HepG2 (cell line): ENCODE measurements around the gene KANSL1. TPM values are rescaled to one million over a fixed set of nuclear protein-coding genes. Genes with fewer than 3 reads are reported as not detected.

Experiments used
- AHR ChIP-seq: IDR thresholded peaks from 2 replicates; pipeline ENCODE4 v1.6.1; 2018; ENCODE audit warnings: missing genetic modification reagents, missing compliant biosample characterization
- IRF1 ChIP-seq: sonication (generic); formaldehyde crosslinking; IDR thresholded peaks from 2 replicates; pipeline ENCODE4 v1.4.0; 2020; ENCODE audit warnings: low read depth, mild to moderate bottlenecking, missing genetic modification reagents
- MAZ ChIP-seq, 2 experiments: sonication (generic) in 1 of 2; formaldehyde crosslinking in 1 of 2; IDR thresholded peaks; 2 replicates each; pipeline versions ENCODE4 v1.5.0 to v1.6.1; 2012 to 2020; ENCODE audit warnings: low read depth in 2 of 2, mild to moderate bottlenecking in 2 of 2, borderline replicate concordance in 1 of 2, improper control_type of control experiment in 1 of 2, low read length in 1 of 2, missing genetic modification reagents in 1 of 2, moderate library complexity in 1 of 2
- MED8 ChIP-seq: sonication (generic); formaldehyde crosslinking; IDR thresholded peaks from 2 replicates; pipeline ENCODE4 v1.8.1; 2023; ENCODE audit warnings: mild to moderate bottlenecking, missing genetic modification reagents; ENCODE audit not compliant: insufficient replicate concordance
- YY1 ChIP-seq: IDR thresholded peaks from 2 replicates; pipeline ENCODE4 v1.6.1; 2011; ENCODE audit warnings: low read length, low read depth, moderate library complexity, mild to moderate bottlenecking; ENCODE audit not compliant: insufficient read depth, insufficient replicate concordance
- ZNF160 ChIP-seq: sonication (generic); formaldehyde crosslinking; IDR thresholded peaks from 2 replicates; pipeline ENCODE4 v1.8.0; 2022; ENCODE audit warnings: mild to moderate bottlenecking, inconsistent platforms, missing genetic modification reagents
- ZNF598 ChIP-seq: sonication (generic); formaldehyde crosslinking; IDR thresholded peaks from 2 replicates; pipeline ENCODE4 v1.5.1; 2020; ENCODE audit warnings: mild to moderate bottlenecking, missing genetic modification reagents, borderline replicate concordance
- ZNF770 ChIP-seq: sonication (generic); formaldehyde crosslinking; IDR thresholded peaks from 2 replicates; pipeline ENCODE4 v1.5.0; 2020; ENCODE audit warnings: mild to moderate bottlenecking, missing genetic modification reagents
- polyA plus RNA-seq, 8 experiments: library from polyadenylated mRNA; depleted of rRNA in 3 of 8; stranded (reverse) in 7 of 8; unstranded in 1 of 8; fragments of >200 nt; fragmentation: Illumina TruSeq in 4 of 8; extraction: Trizol in 4 of 8; gene quantifications; 2 replicates each; pipeline versions ENCODE4 v1.2.1 to v1.2.3, GENCODE V29; 2011 to 2016; ENCODE audit warnings: low read depth in 4 of 8, missing spikeins in 1 of 8, mixed read lengths in 1 of 8; ENCODE audit not compliant: insufficient read depth in 1 of 8
- total RNA-seq, 5 experiments: library from RNA; depleted of rRNA; stranded (reverse); fragments of >200 nt; fragmentation: Illumina TruSeq; extraction: Trizol; gene quantifications; 2 replicates each; pipeline ENCODE4 v1.2.3, GENCODE V29; 2016; ENCODE audit warnings: low read depth in 1 of 5
- TF ChIP-seq, protein P1 (sequence below): sonication (generic); formaldehyde crosslinking; IDR thresholded peaks from 2 replicates; pipeline ENCODE4 v1.4.0; 2020; ENCODE audit warnings: mild to moderate bottlenecking, missing genetic modification reagents
- TF ChIP-seq, protein P2 (sequence below): sonication (generic); formaldehyde crosslinking; IDR thresholded peaks from 2 replicates; pipeline ENCODE4 v1.8.0; 2023; ENCODE audit warnings: mild to moderate bottlenecking, missing genetic modification reagents
- TF ChIP-seq, protein P3 (sequence below): sonication (generic); formaldehyde crosslinking; IDR thresholded peaks from 2 replicates; pipeline ENCODE4 v1.4.0; 2020; ENCODE audit warnings: missing genetic modification reagents, borderline replicate concordance

The KANSL1 gene
- total and polyA plus RNA-seq, 2 of the 13 experiments (the other 11 are each of a cell fraction or from before 2014, with no cell fraction given): 24.0 to 59.6 TPM

DNA sequence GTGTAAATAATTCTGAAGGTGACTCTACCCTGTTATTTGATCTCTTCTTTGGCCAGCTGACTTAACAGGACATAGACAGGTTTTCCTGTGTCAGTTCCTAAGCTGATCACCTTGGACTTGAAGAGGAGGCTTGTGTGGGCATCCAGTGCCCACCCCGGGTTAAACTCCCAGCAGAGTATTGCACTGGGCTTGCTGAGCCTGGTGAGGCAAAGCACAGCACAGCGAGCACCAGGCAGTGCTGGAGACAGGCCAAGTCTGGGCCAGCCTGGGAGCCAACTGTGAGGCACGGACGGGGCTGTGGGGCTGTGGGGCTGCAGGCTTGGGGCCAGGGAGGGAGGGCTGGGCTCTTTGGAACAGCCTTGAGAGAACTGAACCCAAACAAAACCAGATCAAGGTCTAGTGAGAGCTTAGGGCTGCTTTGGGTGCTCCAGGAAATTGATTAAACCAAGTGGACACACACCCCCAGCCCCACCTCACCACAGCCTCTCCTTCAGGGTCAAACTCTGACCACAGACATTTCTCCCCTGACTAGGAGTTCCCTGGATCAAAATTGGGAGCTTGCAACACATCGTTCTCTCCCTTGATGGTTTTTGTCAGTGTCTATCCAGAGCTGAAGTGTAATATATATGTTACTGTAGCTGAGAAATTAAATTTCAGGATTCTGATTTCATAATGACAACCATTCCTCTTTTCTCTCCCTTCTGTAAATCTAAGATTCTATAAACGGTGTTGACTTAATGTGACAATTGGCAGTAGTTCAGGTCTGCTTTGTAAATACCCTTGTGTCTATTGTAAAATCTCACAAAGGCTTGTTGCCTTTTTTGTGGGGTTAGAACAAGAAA, 189.1 kb downstream of the KANSL1 start (continued):
- TF ChIP-seq, protein P1, sequence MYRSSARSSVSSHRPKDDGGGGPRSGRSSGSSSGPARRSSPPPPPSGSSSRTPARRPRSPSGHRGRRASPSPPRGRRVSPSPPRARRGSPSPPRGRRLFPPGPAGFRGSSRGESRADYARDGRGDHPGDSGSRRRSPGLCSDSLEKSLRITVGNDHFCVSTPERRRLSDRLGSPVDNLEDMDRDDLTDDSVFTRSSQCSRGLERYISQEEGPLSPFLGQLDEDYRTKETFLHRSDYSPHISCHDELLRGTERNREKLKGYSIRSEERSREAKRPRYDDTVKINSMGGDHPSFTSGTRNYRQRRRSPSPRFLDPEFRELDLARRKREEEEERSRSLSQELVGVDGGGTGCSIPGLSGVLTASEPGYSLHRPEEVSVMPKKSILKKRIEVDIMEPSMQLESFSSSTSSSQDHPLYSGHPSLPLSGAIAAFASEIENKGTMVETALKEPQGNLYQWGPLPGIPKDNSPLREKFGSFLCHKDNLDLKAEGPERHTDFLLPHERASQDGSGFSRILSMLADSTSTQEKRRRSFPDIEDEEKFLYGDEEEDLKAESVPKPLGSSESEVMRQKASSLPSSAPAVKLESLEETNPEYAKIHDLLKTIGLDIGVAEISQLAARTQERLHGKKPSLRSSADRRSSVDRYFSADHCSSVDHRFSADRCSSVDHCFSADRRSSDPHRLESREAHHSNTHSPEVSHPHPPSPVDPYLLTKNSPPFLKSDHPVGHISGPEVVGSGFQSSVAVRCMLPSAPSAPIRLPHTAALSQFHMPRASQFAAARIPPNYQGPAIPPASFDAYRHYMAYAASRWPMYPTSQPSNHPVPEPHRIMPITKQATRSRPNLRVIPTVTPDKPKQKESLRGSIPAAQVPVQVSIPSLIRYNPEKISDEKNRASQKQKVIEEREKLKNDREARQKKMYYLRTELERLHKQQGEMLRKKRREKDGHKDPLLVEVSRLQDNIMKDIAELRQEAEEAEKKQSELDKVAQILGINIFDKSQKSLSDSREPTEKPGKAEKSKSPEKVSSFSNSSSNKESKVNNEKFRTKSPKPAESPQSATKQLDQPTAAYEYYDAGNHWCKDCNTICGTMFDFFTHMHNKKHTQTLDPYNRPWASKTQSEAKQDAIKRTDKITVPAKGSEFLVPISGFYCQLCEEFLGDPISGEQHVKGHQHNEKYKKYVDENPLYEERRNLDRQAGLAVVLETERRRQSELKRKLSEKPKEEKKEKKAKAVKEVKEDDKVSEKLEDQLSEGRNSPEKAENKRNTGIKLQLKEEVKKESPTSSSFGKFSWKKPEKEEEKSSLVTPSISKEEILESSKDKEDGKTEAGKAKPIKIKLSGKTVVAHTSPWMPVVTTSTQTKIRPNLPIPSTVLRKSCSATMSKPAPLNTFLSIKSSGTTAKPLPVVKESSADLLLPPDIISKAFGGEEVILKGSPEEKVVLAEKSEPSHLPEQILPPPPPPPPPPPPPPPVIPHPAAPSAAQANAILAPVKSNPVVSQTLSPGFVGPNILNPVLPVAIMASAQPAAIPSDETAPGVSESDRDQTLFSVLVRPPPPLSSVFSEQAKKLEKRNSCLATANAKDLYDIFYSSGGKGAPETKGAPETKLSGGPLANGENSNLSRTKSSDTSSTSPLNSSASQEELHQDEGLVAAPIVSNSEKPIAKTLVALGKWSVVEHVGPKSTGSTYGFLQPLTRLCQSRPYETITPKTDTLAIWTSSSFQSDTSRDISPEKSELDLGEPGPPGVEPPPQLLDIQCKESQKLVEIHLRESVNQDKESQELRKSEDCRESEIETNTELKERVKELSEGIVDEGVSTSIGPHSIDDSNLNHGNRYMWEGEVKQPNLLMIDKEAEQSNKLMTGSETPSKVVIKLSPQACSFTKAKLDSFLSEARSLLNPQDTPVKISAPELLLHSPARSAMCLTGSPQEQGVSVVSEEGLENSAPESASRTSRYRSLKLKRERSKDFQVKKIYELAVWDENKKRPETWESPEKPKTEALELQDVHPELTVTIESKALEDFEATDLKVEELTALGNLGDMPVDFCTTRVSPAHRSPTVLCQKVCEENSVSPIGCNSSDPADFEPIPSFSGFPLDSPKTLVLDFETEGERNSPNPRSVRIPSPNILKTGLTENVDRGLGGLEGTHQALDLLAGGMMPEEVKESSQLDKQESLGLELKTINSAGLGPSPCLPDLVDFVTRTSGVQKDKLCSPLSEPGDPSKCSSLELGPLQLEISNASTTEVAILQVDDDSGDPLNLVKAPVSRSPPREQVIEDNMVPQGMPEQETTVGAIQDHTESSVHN (CRISPR knock-in tag): no peak
- TF ChIP-seq ZNF598 (CRISPR knock-in tag) (no peak), MED8 (CRISPR knock-in tag) (peak; percentile 30), MAZ (IDR thresholded peaks at IDR 0.05; ENCODE audit: borderline replicate concordance, low read depth, low read length) (0 out of 2 replicates have a peak, but pooled peaks have one; percentile 42), MAZ (CRISPR knock-in tag; IDR thresholded peaks at IDR 0.05; ENCODE audit: low read depth) (peak; percentile 79; the same call in 1 of the 2 replicates), YY1 (peak; percentile 42), ZNF160 (CRISPR knock-in tag) (peak; percentile 78; the same call in 1 of the 2 replicates), IRF1 (CRISPR knock-in tag) (no peak), AHR (CRISPR knock-in tag) (no peak), ZNF770 (CRISPR knock-in tag) (no peak)
- TF ChIP-seq, protein P2, sequence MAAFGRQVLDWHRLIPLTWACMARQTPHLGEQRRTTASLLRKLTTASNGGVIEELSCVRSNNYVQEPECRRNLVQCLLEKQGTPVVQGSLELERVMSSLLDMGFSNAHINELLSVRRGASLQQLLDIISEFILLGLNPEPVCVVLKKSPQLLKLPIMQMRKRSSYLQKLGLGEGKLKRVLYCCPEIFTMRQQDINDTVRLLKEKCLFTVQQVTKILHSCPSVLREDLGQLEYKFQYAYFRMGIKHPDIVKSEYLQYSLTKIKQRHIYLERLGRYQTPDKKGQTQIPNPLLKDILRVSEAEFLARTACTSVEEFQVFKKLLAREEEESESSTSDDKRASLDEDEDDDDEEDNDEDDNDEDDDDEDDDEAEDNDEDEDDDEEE: no peak
- TF ChIP-seq, protein P3, sequence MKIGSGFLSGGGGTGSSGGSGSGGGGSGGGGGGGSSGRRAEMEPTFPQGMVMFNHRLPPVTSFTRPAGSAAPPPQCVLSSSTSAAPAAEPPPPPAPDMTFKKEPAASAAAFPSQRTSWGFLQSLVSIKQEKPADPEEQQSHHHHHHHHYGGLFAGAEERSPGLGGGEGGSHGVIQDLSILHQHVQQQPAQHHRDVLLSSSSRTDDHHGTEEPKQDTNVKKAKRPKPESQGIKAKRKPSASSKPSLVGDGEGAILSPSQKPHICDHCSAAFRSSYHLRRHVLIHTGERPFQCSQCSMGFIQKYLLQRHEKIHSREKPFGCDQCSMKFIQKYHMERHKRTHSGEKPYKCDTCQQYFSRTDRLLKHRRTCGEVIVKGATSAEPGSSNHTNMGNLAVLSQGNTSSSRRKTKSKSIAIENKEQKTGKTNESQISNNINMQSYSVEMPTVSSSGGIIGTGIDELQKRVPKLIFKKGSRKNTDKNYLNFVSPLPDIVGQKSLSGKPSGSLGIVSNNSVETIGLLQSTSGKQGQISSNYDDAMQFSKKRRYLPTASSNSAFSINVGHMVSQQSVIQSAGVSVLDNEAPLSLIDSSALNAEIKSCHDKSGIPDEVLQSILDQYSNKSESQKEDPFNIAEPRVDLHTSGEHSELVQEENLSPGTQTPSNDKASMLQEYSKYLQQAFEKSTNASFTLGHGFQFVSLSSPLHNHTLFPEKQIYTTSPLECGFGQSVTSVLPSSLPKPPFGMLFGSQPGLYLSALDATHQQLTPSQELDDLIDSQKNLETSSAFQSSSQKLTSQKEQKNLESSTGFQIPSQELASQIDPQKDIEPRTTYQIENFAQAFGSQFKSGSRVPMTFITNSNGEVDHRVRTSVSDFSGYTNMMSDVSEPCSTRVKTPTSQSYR (CRISPR knock-in tag): no peak
